ENCODE results near the gene ATP8A2.

ATP8A2 gene

GRCh38 chr13:25421612-25422011, 49.8 kb downstream of the ATP8A2 start:
- TF ChIP-seq TAF1 (IDR thresholded peaks at IDR 0.05; ENCODE audit: borderline replicate concordance, insufficient read depth, low read length) (no peak), REST (IDR thresholded peaks at IDR 0.05; ENCODE audit: insufficient read depth in 1 of 2, low read depth in 2 of 2, low read length in 2 of 2) (no peak), SIN3A (IDR thresholded peaks at IDR 0.05; ENCODE audit: borderline replicate concordance, insufficient read depth, low read length) (no peak), FOXP2 (optimal IDR thresholded peaks at IDR 0.05; ENCODE audit: borderline replicate concordance, extremely low read depth, extremely low read length, insufficient read depth) (no peak), POLR2AphosphoS5 (IDR thresholded peaks at IDR 0.05; ENCODE audit: low read depth, low read length) (no peak)

GRCh38 chr13:25422153-25422552, 50.4 kb downstream of the ATP8A2 start:
- TF ChIP-seq TAF1 (IDR thresholded peaks at IDR 0.05; ENCODE audit: borderline replicate concordance, insufficient read depth, low read length) = no peak
- TF ChIP-seq SIN3A (IDR thresholded peaks at IDR 0.05; ENCODE audit: borderline replicate concordance, insufficient read depth, low read length) = no peak
- TF ChIP-seq POLR2AphosphoS5 (IDR thresholded peaks at IDR 0.05; ENCODE audit: low read depth, low read length) = no peak
- TF ChIP-seq REST (IDR thresholded peaks at IDR 0.05; ENCODE audit: insufficient read depth in 1 of 2, low read depth in 2 of 2, low read length in 2 of 2) = no peak
- TF ChIP-seq FOXP2 (optimal IDR thresholded peaks at IDR 0.05; ENCODE audit: borderline replicate concordance, extremely low read depth, extremely low read length, insufficient read depth) = no peak

GRCh38 chr13:25423831-25424230, 52.1 kb downstream of the ATP8A2 start:
- TF ChIP-seq POLR2AphosphoS5 (IDR thresholded peaks at IDR 0.05; ENCODE audit: low read depth, low read length) = no peak
- TF ChIP-seq REST (IDR thresholded peaks at IDR 0.05; ENCODE audit: insufficient read depth in 1 of 2, low read depth in 2 of 2, low read length in 2 of 2) = no peak
- TF ChIP-seq FOXP2 (optimal IDR thresholded peaks at IDR 0.05; ENCODE audit: borderline replicate concordance, extremely low read depth, extremely low read length, insufficient read depth) = no peak
- no peak for TF ChIP-seq SIN3A (IDR thresholded peaks at IDR 0.05; ENCODE audit: borderline replicate concordance, insufficient read depth, low read length)
- no peak for TF ChIP-seq TAF1 (IDR thresholded peaks at IDR 0.05; ENCODE audit: borderline replicate concordance, insufficient read depth, low read length)

GRCh38 chr13:25429466-25429865, 57.7 kb downstream of the ATP8A2 start:
- no peak for TF ChIP-seq REST (IDR thresholded peaks at IDR 0.05; ENCODE audit: insufficient read depth in 1 of 2, low read depth in 2 of 2, low read length in 2 of 2)
- TF ChIP-seq POLR2AphosphoS5 (IDR thresholded peaks at IDR 0.05; ENCODE audit: low read depth, low read length) = no peak
- TF ChIP-seq TAF1 (IDR thresholded peaks at IDR 0.05; ENCODE audit: borderline replicate concordance, insufficient read depth, low read length) = no peak
- no peak for TF ChIP-seq FOXP2 (optimal IDR thresholded peaks at IDR 0.05; ENCODE audit: borderline replicate concordance, extremely low read depth, extremely low read length, insufficient read depth)
- TF ChIP-seq SIN3A (IDR thresholded peaks at IDR 0.05; ENCODE audit: borderline replicate concordance, insufficient read depth, low read length) = no peak

GRCh38 chr13:25432691-25433090, 60.9 kb downstream of the ATP8A2 start:
- no peak for TF ChIP-seq REST (IDR thresholded peaks at IDR 0.05; ENCODE audit: insufficient read depth in 1 of 2, low read depth in 2 of 2, low read length in 2 of 2)
- no peak for TF ChIP-seq FOXP2 (optimal IDR thresholded peaks at IDR 0.05; ENCODE audit: borderline replicate concordance, extremely low read depth, extremely low read length, insufficient read depth)
- no peak for TF ChIP-seq TAF1 (IDR thresholded peaks at IDR 0.05; ENCODE audit: borderline replicate concordance, insufficient read depth, low read length)
- TF ChIP-seq SIN3A (IDR thresholded peaks at IDR 0.05; ENCODE audit: borderline replicate concordance, insufficient read depth, low read length) = no peak
- TF ChIP-seq POLR2AphosphoS5 (IDR thresholded peaks at IDR 0.05; ENCODE audit: low read depth, low read length) = no peak

Data from PFSK-1 (cell line).